Measurements from ENCODE around the gene TGFB2.
A peak's percentile ranks its signal among the peaks of the same experiment; 100 is the strongest.

TGFB2 gene

GRCh38 chr1:218339267-218339831 lies 5.8 kb upstream of the TGFB2 start:
- peak; percentile 34 for DNase-seq

- no peak for DNase-seq
Observed at GRCh38 chr1:218341325-218341724, 3.8 kb upstream of the TGFB2 start.

- no peak for DNase-seq
Observed at GRCh38 chr1:218342091-218342490, 3.0 kb upstream of the TGFB2 start.

GRCh38 chr1:218345673-218346390 lies 696 bp downstream of the TGFB2 start:
- DNase-seq, result peak; percentile 65

- peak; percentile 46 for DNase-seq
Observed at GRCh38 chr1:218346391-218347204, 1.5 kb downstream of the TGFB2 start.

GRCh38 chr1:218347336-218347722 lies 2.2 kb downstream of the TGFB2 start:
- peak; percentile 49 for DNase-seq

- peak; percentile 49 for DNase-seq
Observed at GRCh38 chr1:218347723-218348627, 2.8 kb downstream of the TGFB2 start.

GRCh38 chr1:218348628-218349071 lies 3.5 kb downstream of the TGFB2 start:
- DNase-seq, result no peak

GRCh38 chr1:218349348-218350034 lies 4.4 kb downstream of the TGFB2 start:
- no peak for DNase-seq

GRCh38 chr1:218350035-218350525 lies 4.9 kb downstream of the TGFB2 start:
- DNase-seq, result no peak

GRCh38 chr1:218350801-218351266 lies 5.7 kb downstream of the TGFB2 start:
- no peak for DNase-seq

GRCh38 chr1:218351391-218352074 lies 6.4 kb downstream of the TGFB2 start:
- DNase-seq, result no peak

GRCh38 chr1:218352075-218352438 lies 6.9 kb downstream of the TGFB2 start:
- no peak for DNase-seq

GRCh38 chr1:218353656-218354055 lies 8.5 kb downstream of the TGFB2 start:
- DNase-seq, result no peak

GRCh38 chr1:218355278-218355677 lies 10.1 kb downstream of the TGFB2 start:
- no peak for DNase-seq

- DNase-seq, result no peak
Observed at GRCh38 chr1:218357211-218357892, 12.2 kb downstream of the TGFB2 start.

GRCh38 chr1:218357893-218358232 lies 12.7 kb downstream of the TGFB2 start:
- DNase-seq, result no peak

GRCh38 chr1:218361298-218362065 lies 16.3 kb downstream of the TGFB2 start:
- peak; percentile 22 for DNase-seq

GRCh38 chr1:218362418-218363076 lies 17.4 kb downstream of the TGFB2 start:
- no peak for DNase-seq

All from NCI-H345 (cell line).